ENCODE results near the gene MINDY4B. TPM values are rescaled to one million over a fixed set of nuclear protein-coding genes. Genes with fewer than 3 reads are reported as not detected.

Gene MINDY4B
- polyA plus RNA-seq, 1 of the 3 experiments (the other 2 are of a cell fraction), result not detected

DNA sequence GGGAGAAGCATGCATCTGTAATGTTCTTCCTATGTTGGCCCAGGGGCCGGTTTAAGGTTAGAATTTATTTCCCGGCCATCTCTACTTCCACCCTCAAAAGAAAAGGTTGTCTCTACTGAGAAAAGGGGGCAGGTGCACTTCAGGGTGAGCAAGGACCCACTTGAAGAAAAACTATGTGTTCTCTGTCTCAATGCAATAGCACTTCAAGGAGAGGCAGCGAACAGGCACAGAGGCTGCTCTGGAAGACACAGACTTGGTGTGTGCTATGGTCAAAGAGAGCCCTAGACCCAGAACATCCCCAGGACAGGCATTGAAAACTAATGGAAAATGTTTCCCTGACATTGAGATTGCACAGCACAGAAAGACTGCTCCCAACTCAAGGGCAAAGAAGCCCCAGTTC lies 7.6 kb downstream of the MINDY4B start:
- POLR2A ChIA-PET, result no interaction called here
- DNase-seq, result no peak
- WGBS (ENCODE audit: low lambda C conversion rate), result 24% methylated on average over 3 of the region's 3 CpGs
- H3K27me3 ChIP-seq (ENCODE audit: insufficient read depth), result peaks cover 33% of the 10 kb centered on the region; the same call in 1 of the 2 replicates
- H3K79me2 ChIP-seq (ENCODE audit: insufficient read depth), result no peaks in the 10 kb centered on the region
- CTCF ChIA-PET, result no interaction called here
- no peak for TF ChIP-seq USF1 (IDR thresholded peaks at IDR 0.05; ENCODE audit: borderline replicate concordance, low read depth)
- TF ChIP-seq, protein P1, sequence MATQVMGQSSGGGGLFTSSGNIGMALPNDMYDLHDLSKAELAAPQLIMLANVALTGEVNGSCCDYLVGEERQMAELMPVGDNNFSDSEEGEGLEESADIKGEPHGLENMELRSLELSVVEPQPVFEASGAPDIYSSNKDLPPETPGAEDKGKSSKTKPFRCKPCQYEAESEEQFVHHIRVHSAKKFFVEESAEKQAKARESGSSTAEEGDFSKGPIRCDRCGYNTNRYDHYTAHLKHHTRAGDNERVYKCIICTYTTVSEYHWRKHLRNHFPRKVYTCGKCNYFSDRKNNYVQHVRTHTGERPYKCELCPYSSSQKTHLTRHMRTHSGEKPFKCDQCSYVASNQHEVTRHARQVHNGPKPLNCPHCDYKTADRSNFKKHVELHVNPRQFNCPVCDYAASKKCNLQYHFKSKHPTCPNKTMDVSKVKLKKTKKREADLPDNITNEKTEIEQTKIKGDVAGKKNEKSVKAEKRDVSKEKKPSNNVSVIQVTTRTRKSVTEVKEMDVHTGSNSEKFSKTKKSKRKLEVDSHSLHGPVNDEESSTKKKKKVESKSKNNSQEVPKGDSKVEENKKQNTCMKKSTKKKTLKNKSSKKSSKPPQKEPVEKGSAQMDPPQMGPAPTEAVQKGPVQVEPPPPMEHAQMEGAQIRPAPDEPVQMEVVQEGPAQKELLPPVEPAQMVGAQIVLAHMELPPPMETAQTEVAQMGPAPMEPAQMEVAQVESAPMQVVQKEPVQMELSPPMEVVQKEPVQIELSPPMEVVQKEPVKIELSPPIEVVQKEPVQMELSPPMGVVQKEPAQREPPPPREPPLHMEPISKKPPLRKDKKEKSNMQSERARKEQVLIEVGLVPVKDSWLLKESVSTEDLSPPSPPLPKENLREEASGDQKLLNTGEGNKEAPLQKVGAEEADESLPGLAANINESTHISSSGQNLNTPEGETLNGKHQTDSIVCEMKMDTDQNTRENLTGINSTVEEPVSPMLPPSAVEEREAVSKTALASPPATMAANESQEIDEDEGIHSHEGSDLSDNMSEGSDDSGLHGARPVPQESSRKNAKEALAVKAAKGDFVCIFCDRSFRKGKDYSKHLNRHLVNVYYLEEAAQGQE (IDR thresholded peaks at IDR 0.05; ENCODE audit: low read depth, low read length), result no peak
- no peak for TF ChIP-seq GABPA (IDR thresholded peaks at IDR 0.05; ENCODE audit: low read depth)
- no peak for TF ChIP-seq MEF2A (IDR thresholded peaks at IDR 0.05; ENCODE audit: borderline replicate concordance, low read depth)
- no peak for TF ChIP-seq EZH2phosphoT487 (IDR thresholded peaks at IDR 0.05; ENCODE audit: borderline replicate concordance, low read depth)
- TF ChIP-seq, protein P2, sequence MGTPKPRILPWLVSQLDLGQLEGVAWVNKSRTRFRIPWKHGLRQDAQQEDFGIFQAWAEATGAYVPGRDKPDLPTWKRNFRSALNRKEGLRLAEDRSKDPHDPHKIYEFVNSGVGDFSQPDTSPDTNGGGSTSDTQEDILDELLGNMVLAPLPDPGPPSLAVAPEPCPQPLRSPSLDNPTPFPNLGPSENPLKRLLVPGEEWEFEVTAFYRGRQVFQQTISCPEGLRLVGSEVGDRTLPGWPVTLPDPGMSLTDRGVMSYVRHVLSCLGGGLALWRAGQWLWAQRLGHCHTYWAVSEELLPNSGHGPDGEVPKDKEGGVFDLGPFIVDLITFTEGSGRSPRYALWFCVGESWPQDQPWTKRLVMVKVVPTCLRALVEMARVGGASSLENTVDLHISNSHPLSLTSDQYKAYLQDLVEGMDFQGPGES (IDR thresholded peaks at IDR 0.05; ENCODE audit: low read depth, low read length), result no peak
- no peak for TF ChIP-seq CHD2 (IDR thresholded peaks at IDR 0.05; ENCODE audit: low read length, partially characterized antibody)
- H3K27ac ChIP-seq (ENCODE audit: low read depth in 2 of 2, low read length in 1 of 2), result no peak overlapping the region
- H3K9ac ChIP-seq, result no peak overlapping the region
- H3K9me2 ChIP-seq, result no peaks in the 10 kb centered on the region
- H2AFZ ChIP-seq (ENCODE audit: low read depth), result no peak overlapping the region
- H4K20me1 ChIP-seq (ENCODE audit: insufficient read depth), result no peaks in the 10 kb centered on the region
- no peak overlapping the region for H3K4me3 ChIP-seq (ENCODE audit: low read depth in 2 of 2, low read length in 1 of 2)
- H3F3A ChIP-seq (replicated peaks; ENCODE audit: insufficient read depth), result no peaks in the 10 kb centered on the region
- no peak overlapping the region for H3K4me2 ChIP-seq
- no peaks in the 10 kb centered on the region for H3K36me3 ChIP-seq (replicated peaks in 1 of 2; ENCODE audit: control insufficient read depth in 1 of 2, insufficient read depth in 2 of 2, low read length in 1 of 2)
- H3K9me3 ChIP-seq, result no peaks in the 10 kb centered on the region
- H3K4me1 ChIP-seq (ENCODE audit: control insufficient read depth in 1 of 2, insufficient read depth in 2 of 2, low read depth in 1 of 2, low read length in 1 of 2), result no peaks in the 10 kb centered on the region; a peak in 1 of 4 replicates

DNA sequence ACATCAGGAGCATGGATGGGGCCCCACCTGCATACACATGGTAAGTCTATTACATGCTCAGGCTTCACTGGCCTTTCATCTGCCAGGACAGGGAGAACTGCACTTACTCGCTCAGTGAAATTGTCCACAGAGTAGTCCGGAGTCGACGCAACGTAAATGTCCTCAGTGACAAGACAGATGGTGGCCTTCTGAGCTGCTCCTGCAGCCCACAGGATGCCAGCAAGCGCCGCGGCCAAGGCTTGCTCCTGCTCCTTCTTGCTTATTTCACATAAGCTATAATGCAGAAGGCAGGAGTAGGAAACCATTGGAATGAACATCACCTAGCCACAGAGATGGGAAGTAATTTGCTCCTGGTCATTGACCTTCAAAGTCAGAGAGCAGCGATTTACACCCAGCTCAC lies 14.4 kb downstream of the MINDY4B start:
- Histone ChIP-seq H4K20me1 (ENCODE audit: insufficient read depth) (no peaks in the 10 kb centered on the region), H3F3A (replicated peaks; ENCODE audit: insufficient read depth) (no peaks in the 10 kb centered on the region), H3K27ac (ENCODE audit: low read depth in 2 of 2, low read length in 1 of 2) (no peak overlapping the region), H3K36me3 (replicated peaks in 1 of 2; ENCODE audit: control insufficient read depth in 1 of 2, insufficient read depth in 2 of 2, low read length in 1 of 2) (no peaks in the 10 kb centered on the region), H3K9me2 (no peaks in the 10 kb centered on the region), H3K79me2 (ENCODE audit: insufficient read depth) (no peaks in the 10 kb centered on the region), H3K27me3 (ENCODE audit: insufficient read depth) (peaks cover 14% of the 10 kb centered on the region; the same call in 1 of the 2 replicates), H3K9me3 (no peaks in the 10 kb centered on the region), H3K4me3 (ENCODE audit: low read depth in 2 of 2, low read length in 1 of 2) (no peak overlapping the region), H2AFZ (ENCODE audit: low read depth) (no peak overlapping the region), H3K4me1 (ENCODE audit: control insufficient read depth in 1 of 2, insufficient read depth in 2 of 2, low read depth in 1 of 2, low read length in 1 of 2) (no peaks in the 10 kb centered on the region), H3K4me2 (no peak overlapping the region), H3K9ac (no peak overlapping the region)
- ChIA-PET POLR2A (no interaction called here), CTCF (interaction anchor here (0.6 to 1.2 kb wide), 3 partner anchors 14 to 103 kb away, joined by 3 read pairs; no protein-coding TSS in a partner anchor)
- 57% methylated on average over 9 of the region's 9 CpGs for WGBS (ENCODE audit: low lambda C conversion rate)
- TF ChIP-seq TCF12 (IDR thresholded peaks at IDR 0.05) (no peak), MXI1 (IDR thresholded peaks at IDR 0.05; ENCODE audit: low read depth, low read length) (no peak), SIN3A (IDR thresholded peaks at IDR 0.05; ENCODE audit: borderline replicate concordance, low read depth, low read length) (no peak), USF1 (IDR thresholded peaks at IDR 0.05; ENCODE audit: borderline replicate concordance, low read depth) (no peak), SMC3 (IDR thresholded peaks at IDR 0.05; ENCODE audit: low read depth, low read length) (no peak), EP300 (IDR thresholded peaks at IDR 0.05; ENCODE audit: borderline replicate concordance in 1 of 2, low read depth in 1 of 2, low read length in 1 of 2) (no peak), RFX5 (IDR thresholded peaks at IDR 0.05; ENCODE audit: low read length) (no peak), RXRA (IDR thresholded peaks at IDR 0.05; ENCODE audit: borderline replicate concordance, low read depth) (no peak), ELF1 (IDR thresholded peaks at IDR 0.05) (no peak)
- TF ChIP-seq, protein P3, sequence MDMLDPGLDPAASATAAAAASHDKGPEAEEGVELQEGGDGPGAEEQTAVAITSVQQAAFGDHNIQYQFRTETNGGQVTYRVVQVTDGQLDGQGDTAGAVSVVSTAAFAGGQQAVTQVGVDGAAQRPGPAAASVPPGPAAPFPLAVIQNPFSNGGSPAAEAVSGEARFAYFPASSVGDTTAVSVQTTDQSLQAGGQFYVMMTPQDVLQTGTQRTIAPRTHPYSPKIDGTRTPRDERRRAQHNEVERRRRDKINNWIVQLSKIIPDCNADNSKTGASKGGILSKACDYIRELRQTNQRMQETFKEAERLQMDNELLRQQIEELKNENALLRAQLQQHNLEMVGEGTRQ (IDR thresholded peaks at IDR 0.05; ENCODE audit: borderline replicate concordance, low read depth, low read length), result no peak
- TF ChIP-seq, protein P1 (IDR thresholded peaks at IDR 0.05; ENCODE audit: low read depth, low read length), result no peak
- no peak for DNase-seq

Data from SK-N-SH (cell line).